ENCODE results near the gene ZNF235. TPM values are rescaled to one million over a fixed set of nuclear protein-coding genes. Genes with fewer than 3 reads are reported as not detected.

ZNF235 gene
- total and polyA plus RNA-seq, 5 experiments from 2014 or later: 2.1 to 16.6 (median 3.1) TPM

DNA sequence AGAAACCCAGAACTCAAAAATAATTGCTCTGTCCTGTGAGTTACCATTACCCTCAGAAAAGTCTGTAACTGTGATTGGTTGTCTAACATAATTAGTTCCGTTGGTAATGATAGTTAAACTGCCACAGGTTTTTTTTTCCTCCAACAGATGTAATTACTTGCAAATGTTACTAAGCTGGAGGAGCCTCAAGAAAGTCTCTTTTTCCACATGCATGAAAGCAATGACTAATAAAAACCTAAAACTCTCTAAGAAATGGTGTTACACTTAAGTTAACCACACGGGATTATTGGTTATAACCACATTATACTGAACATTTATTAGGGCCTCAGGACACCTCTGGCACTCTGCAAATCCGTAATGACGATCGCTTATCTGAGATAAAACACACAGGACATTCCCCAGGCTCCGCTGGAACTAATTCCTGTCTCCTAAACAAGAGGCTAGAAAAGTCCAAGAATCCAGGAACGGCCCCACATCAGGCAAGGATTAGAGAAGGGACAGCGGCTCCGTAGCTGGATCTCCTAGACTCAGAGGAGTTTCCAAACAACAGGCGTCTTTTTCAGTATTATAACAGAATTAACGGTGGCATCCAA lies 753 bp downstream of the ZNF235 start:
- POLR2A ChIA-PET: interaction anchor here (0.8 to 1.9 kb wide), 4 partner anchors 92 to 369 kb away, joined by 3 to 7 read pairs (median 4); partner anchors contain the start of genes ZNF225, ZNF227 and ZNF45
- H3K4me1 Mint-ChIP-seq: peaks cover 12 to 32% (median 21%) of the 10 kb centered on the region in 4 donors
- peaks cover 0 to 9% (median 0%) of the 10 kb centered on the region in 5 donors for H3K27me3 Mint-ChIP-seq
- ATAC-seq: no peak
- peak overlapping the region; percentile 88 to 96 (median 94) for H3K4me3 Mint-ChIP-seq
- H3K36me3 Mint-ChIP-seq: peaks cover 34 to 42% (median 40%) of the 10 kb centered on the region in 3 donors
- DNase-seq: no peak
- peaks cover 7 to 35% (median 16%) of the 10 kb centered on the region in 9 donors for H3K9me3 Mint-ChIP-seq
- H3K27ac Mint-ChIP-seq: peak overlapping the region; percentile 56 to 91 (median 81)

DNA sequence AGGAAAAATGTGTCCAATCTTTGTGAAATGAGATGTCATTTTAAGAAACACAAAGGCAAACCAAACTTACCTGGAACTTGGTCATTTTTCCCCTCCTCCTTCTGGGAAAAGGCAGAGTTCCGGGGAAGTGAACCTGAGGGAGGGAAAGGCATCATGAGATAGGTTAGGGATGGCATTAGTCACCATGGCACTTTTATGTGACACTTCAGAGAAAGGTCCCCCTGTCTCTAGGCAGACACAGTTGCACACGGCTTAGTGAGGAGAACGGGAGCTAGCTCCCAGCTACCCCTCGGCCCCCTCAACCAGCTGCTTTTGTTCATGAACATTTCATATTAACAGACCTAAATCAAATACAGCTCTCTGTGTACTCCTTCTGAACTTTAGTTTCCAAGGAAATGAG lies 1.5 kb downstream of the ZNF235 start:
- DNase-seq: no peak
- POLR2A ChIA-PET: interaction anchor here (0.8 kb wide), 1 partner anchor 91 kb away, joined by 3 read pairs; the partner anchor contains the start of gene ZNF227
- Mint-ChIP-seq H3K4me1 (peaks cover 12 to 32% (median 21%) of the 10 kb centered on the region in 4 donors), H3K9me3 (peaks cover 3 to 35% (median 16%) of the 10 kb centered on the region in 9 donors), H3K36me3 (peaks cover 41 to 47% (median 42%) of the 10 kb centered on the region in 3 donors), H3K27ac (no peak overlapping the region), H3K27me3 (peaks cover 0 to 5% (median 0%) of the 10 kb centered on the region in 5 donors), H3K4me3 (peak overlapping the region; percentile 19 to 96 (median 88))
- ATAC-seq: no peak

GRCh38 chr19:44284968-44285367 lies 19.9 kb downstream of the ZNF235 start:
- Mint-ChIP-seq H3K4me3 (no peak overlapping the region), H3K36me3 (peaks cover 43 to 84% (median 66%) of the 10 kb centered on the region in 3 donors), H3K27ac (no peak overlapping the region), H3K4me1 (peaks cover 0 to 1% (median 0%) of the 10 kb centered on the region in 4 donors), H3K27me3 (no peaks in the 10 kb centered on the region), H3K9me3 (peaks cover 10 to 98% (median 60%) of the 10 kb centered on the region in 9 donors)
- DNase-seq (no peak), ATAC-seq (no peak)
- POLR2A ChIA-PET: no interaction called here

DNA sequence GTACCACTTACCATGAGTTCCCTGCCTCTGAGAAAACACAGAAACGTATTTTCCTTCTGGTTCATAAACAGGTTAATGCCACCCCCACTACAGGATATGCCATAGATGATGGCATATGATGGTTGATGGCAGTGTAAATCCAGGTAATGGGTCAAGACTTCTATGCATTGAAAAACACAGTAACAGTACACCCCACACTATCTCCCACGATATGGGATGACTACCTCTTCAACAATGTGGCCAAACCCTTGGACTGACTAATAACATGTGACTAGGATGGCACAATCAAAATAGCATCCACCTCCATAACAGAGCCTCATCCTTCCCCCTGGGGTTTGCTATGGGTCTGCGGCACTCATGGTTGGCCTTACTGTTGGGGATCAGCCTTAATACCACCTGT lies 22.0 kb downstream of the ZNF235 start:
- DNase-seq: no peak
- Mint-ChIP-seq H3K4me3 (no peak overlapping the region), H3K27ac (no peak overlapping the region), H3K27me3 (no peaks in the 10 kb centered on the region), H3K4me1 (peaks cover 0 to 1% (median 0%) of the 10 kb centered on the region in 4 donors), H3K36me3 (peaks cover 25 to 83% (median 62%) of the 10 kb centered on the region in 3 donors), H3K9me3 (peaks cover 10 to 98% (median 63%) of the 10 kb centered on the region in 9 donors)
- ATAC-seq: no peak
- POLR2A ChIA-PET: no interaction called here

GRCh38 chr19:44280916-44281315 lies 23.9 kb downstream of the ZNF235 start:
- POLR2A ChIA-PET: no interaction called here
- Mint-ChIP-seq H3K4me3 (no peak overlapping the region), H3K9me3 (peaks cover 10 to 98% (median 67%) of the 10 kb centered on the region in 9 donors), H3K4me1 (peaks cover 0 to 1% (median 0%) of the 10 kb centered on the region in 4 donors), H3K36me3 (peaks cover 20 to 81% (median 69%) of the 10 kb centered on the region in 3 donors), H3K27me3 (no peaks in the 10 kb centered on the region), H3K27ac (no peak overlapping the region)
- DNase-seq (no peak), ATAC-seq (no peak)

DNA sequence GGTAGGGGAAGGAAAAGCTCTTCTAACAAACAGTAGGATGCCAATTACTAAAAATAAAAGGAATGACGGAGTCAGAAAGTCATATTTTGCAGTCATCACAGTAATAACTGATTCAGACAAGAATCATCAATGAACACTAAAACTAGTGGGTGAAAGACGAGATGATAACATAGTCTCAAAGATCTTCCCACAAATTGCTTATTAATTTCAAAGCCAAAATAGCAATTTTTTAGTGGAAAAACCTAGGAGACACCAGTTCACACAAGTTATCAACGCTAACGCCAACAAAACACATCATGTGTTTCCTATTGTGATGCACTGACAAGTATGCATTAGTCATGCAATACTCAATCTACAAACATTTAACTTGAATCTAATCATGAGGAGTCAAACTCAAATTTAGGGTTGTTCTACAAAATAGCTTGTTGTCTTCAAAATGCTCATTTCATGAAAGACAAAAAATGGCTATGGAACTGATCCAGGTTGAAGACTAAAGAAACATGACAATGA lies 26.6 kb downstream of the ZNF235 start:
- Mint-ChIP-seq H3K4me1 (peaks cover 0 to 1% (median 0%) of the 10 kb centered on the region in 4 donors), H3K9me3 (peaks cover 5 to 97% (median 69%) of the 10 kb centered on the region in 9 donors), H3K36me3 (peaks cover 40 to 85% (median 72%) of the 10 kb centered on the region in 3 donors), H3K27ac (no peak overlapping the region), H3K4me3 (no peak overlapping the region), H3K27me3 (no peaks in the 10 kb centered on the region)
- DNase-seq (no peak), ATAC-seq (no peak)
- POLR2A ChIA-PET: no interaction called here

DNA sequence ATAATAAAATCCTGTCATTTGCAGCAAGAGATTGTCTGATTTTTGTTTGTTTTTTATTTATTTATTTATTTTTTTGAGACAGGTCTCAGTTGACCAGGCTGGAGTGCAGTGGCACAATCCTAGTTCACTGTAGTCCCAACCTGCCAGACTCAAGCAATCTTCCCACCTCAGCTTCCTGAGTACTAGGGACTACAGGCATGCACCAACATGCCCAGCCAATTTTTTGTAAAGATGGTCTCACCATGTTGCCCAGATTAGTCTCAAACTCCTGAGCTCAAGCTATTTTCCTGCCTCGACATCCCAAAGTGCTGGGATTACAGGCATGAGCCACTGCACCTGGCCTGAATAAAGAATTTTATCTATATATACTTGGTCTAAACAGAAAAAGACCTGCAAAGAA lies 27.5 kb downstream of the ZNF235 start:
- Mint-ChIP-seq H3K27ac (no peak overlapping the region), H3K27me3 (no peaks in the 10 kb centered on the region), H3K9me3 (peaks cover 0 to 97% (median 69%) of the 10 kb centered on the region in 9 donors), H3K4me1 (peaks cover 0 to 1% (median 0%) of the 10 kb centered on the region in 4 donors), H3K4me3 (no peak overlapping the region), H3K36me3 (peaks cover 41 to 86% (median 70%) of the 10 kb centered on the region in 3 donors)
- POLR2A ChIA-PET: no interaction called here
- ATAC-seq: no peak
- no peak for DNase-seq

DNA sequence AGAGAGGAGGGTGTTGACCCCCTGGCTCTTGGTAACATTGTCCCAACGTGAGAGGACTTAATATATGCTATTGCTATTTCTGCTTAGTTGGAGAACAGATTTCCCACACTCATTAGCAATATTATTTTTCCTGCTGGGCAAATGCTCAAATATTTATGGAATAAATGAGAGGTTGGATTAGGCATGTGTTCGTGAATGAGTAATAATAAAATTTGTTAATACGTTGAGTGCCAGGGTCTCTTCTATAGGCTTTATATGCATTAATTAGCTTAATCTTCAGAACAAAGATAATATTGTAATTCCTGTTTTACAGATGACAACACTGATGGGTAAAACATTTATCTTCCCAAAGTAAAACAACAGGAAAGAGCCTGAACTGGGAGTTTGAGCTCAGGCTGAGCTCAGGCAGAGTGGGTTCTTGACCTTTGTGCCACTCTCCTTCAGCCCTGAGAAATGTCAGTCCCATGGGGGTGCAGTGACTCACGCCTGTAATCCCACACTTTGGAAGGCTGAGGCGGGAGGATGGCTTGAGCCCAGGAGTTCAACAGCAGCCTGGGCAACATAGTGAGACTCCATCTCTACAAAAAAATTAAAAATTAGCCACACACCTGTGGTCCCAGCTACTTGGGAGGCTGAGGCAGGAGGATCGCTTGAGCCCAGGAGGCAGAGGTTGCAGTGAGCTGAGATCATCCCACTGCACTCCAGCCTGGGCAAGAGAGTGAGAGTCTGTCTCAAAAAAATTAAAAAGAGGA lies 44.0 kb downstream of the ZNF235 start:
- Mint-ChIP-seq H3K9me3 (peaks cover 36 to 93% (median 68%) of the 10 kb centered on the region in 9 donors), H3K27ac (peak overlapping the region in 1 of 10 donors; percentile 88), H3K27me3 (no peaks in the 10 kb centered on the region), H3K4me3 (peak overlapping the region in 7 of 10 donors; percentile 39 to 87 (median 70)), H3K4me1 (peaks cover 2 to 9% (median 5%) of the 10 kb centered on the region in 4 donors), H3K36me3 (peaks cover 9 to 63% (median 54%) of the 10 kb centered on the region in 3 donors)
- ATAC-seq (no peak), DNase-seq (no peak)
- POLR2A ChIA-PET: interaction anchor here (0.6 kb wide), 1 partner anchor 1103 kb away, joined by 3 read pairs; no protein-coding TSS in a partner anchor

DNA sequence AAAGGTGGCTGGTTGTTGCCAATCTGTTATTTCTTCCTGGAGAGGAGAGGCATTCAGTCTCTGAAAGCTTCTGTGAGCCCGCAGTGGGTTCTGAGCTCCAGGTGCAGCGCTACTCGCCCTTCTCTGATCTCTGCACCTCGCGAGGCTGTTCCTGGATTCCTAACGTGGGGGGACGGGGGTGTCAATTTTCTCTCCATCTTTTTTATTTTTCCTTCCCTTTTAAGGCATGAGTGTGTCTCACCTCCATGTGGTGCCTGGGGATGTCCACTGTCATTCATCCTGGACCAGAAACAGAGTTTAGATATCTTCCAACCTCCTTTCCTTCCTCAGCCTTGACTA lies 44.5 kb downstream of the ZNF235 start:
- peaks cover 40 to 93% (median 70%) of the 10 kb centered on the region in 9 donors for H3K9me3 Mint-ChIP-seq
- POLR2A ChIA-PET: no interaction called here
- H3K4me1 Mint-ChIP-seq: peaks cover 2 to 9% (median 5%) of the 10 kb centered on the region in 4 donors
- H3K36me3 Mint-ChIP-seq: peaks cover 4 to 58% (median 57%) of the 10 kb centered on the region in 3 donors
- H3K27ac Mint-ChIP-seq: peak overlapping the region in 3 of 10 donors; percentile 53 to 88 (median 61)
- ATAC-seq (peak in 1 of 2 donors; percentile 22), DNase-seq (no peak)
- peak overlapping the region; percentile 46 to 87 (median 65) for H3K4me3 Mint-ChIP-seq
- H3K27me3 Mint-ChIP-seq: no peaks in the 10 kb centered on the region

GRCh38 chr19:44258835-44259413 lies 45.9 kb downstream of the ZNF235 start:
- H3K27ac Mint-ChIP-seq: no peak overlapping the region
- POLR2A ChIA-PET: no interaction called here
- H3K4me1 Mint-ChIP-seq: peaks cover 2 to 9% (median 5%) of the 10 kb centered on the region in 4 donors
- no peak for ATAC-seq
- no peaks in the 10 kb centered on the region for H3K27me3 Mint-ChIP-seq
- H3K36me3 Mint-ChIP-seq: peaks cover 8 to 65% (median 64%) of the 10 kb centered on the region in 3 donors
- peak overlapping the region in 3 of 10 donors; percentile 2 to 87 (median 83) for H3K4me3 Mint-ChIP-seq
- H3K9me3 Mint-ChIP-seq: peaks cover 42 to 93% (median 77%) of the 10 kb centered on the region in 9 donors
- DNase-seq: no peak

- Mint-ChIP-seq H3K4me3 (no peak overlapping the region), H3K36me3 (peaks cover 9 to 70% (median 65%) of the 10 kb centered on the region in 3 donors), H3K27ac (no peak overlapping the region), H3K4me1 (peaks cover 2 to 9% (median 5%) of the 10 kb centered on the region in 4 donors), H3K9me3 (peaks cover 44 to 93% (median 79%) of the 10 kb centered on the region in 9 donors), H3K27me3 (no peaks in the 10 kb centered on the region)
- POLR2A ChIA-PET: no interaction called here
- no peak for DNase-seq
- ATAC-seq: no peak
Measured at GRCh38 chr19:44258136-44258535, 46.7 kb downstream of the ZNF235 start.

GRCh38 chr19:44255705-44256411 lies 49.0 kb downstream of the ZNF235 start:
- Mint-ChIP-seq H3K4me1 (peaks cover 2 to 9% (median 5%) of the 10 kb centered on the region in 4 donors), H3K27ac (no peak overlapping the region), H3K4me3 (no peak overlapping the region), H3K27me3 (no peaks in the 10 kb centered on the region), H3K36me3 (peaks cover 22 to 76% (median 71%) of the 10 kb centered on the region in 3 donors), H3K9me3 (peaks cover 40 to 97% (median 78%) of the 10 kb centered on the region in 9 donors)
- POLR2A ChIA-PET: no interaction called here
- ATAC-seq (no peak), DNase-seq (no peak)

All from naive thymus-derived CD8-positive, alpha-beta T cell (primary cell).